HS-5 (cell line): ENCODE data around the gene SH3PXD2A.
A peak's percentile ranks its signal among the peaks of the same experiment; 100 is the strongest.

Experiments
- DNase-seq: peaks from one replicate; pipeline ENCODE4 v3.0.0-alpha.2; 2012; ENCODE audit warnings: low read depth

SH3PXD2A gene

GRCh38 chr10:103874730-103875129 is 19.4 kb upstream of the SH3PXD2A start:
- DNase-seq: no peak

- no peak for DNase-seq
Observed at GRCh38 chr10:103872137-103872931, 17.0 kb upstream of the SH3PXD2A start.

GRCh38 chr10:103871006-103871405 is 15.6 kb upstream of the SH3PXD2A start:
- no peak for DNase-seq

- no peak for DNase-seq
Observed at GRCh38 chr10:103870516-103870915, 15.1 kb upstream of the SH3PXD2A start.

GRCh38 chr10:103869336-103869735 is 14.0 kb upstream of the SH3PXD2A start:
- no peak for DNase-seq

GRCh38 chr10:103868200-103868599 is 12.8 kb upstream of the SH3PXD2A start:
- no peak for DNase-seq

GRCh38 chr10:103861505-103861904 is 6.1 kb upstream of the SH3PXD2A start:
- no peak for DNase-seq

GRCh38 chr10:103859161-103860086 is 4.0 kb upstream of the SH3PXD2A start:
- peak; percentile 26 for DNase-seq

- no peak for DNase-seq
Observed at GRCh38 chr10:103858360-103858759, 3.0 kb upstream of the SH3PXD2A start.

GRCh38 chr10:103856797-103857170 is 1.4 kb upstream of the SH3PXD2A start:
- no peak for DNase-seq

GRCh38 chr10:103855852-103856796 is 748 bp upstream of the SH3PXD2A start:
- no peak for DNase-seq

GRCh38 chr10:103854686-103855391 is 537 bp downstream of the SH3PXD2A start:
- DNase-seq: no peak

- DNase-seq: no peak
Observed at GRCh38 chr10:103854265-103854685, 1.1 kb downstream of the SH3PXD2A start.

GRCh38 chr10:103853428-103854264 is 1.7 kb downstream of the SH3PXD2A start:
- DNase-seq: no peak

- DNase-seq: no peak
Observed at GRCh38 chr10:103852856-103853255, 2.5 kb downstream of the SH3PXD2A start.

GRCh38 chr10:103852189-103852711 is 3.1 kb downstream of the SH3PXD2A start:
- DNase-seq: no peak

GRCh38 chr10:103851261-103851660 is 4.1 kb downstream of the SH3PXD2A start:
- DNase-seq: no peak

GRCh38 chr10:103850572-103850895 is 4.8 kb downstream of the SH3PXD2A start:
- no peak for DNase-seq

- DNase-seq: peak; percentile 77
Observed at GRCh38 chr10:103849880-103850571, 5.3 kb downstream of the SH3PXD2A start.
